ENCODE measurements around the gene ZNF579. TPM values are rescaled to one million over a fixed set of nuclear protein-coding genes. Genes with fewer than 3 reads are reported as not detected.

Gene ZNF579
- total and polyA plus RNA-seq, 10 of the 15 experiments (the other 5 are each of a cell fraction or from before 2014, with no cell fraction given): 0.11 to 11.7 (median 1.5) TPM

DNA sequence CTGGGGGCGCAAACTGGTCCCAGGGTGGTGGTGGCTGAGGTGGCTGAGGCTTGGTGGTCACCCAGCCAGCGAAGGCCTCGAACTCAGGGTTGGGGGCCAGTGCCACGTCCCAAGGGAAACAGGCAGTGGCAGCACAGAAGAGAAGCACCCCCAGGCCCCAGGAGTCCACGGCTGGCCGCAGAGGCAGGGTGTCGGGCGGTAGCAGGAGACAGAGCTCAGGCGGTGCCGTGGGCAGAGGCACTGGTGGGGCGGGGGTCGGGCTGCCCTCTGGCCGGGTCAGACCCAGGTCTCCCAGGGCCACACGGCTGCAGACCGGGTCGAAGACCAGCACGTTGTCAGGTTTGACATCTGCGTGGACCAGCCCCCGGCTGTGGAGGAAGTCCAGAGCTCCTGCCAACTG lies 39.6 kb downstream of the ZNF579 start:
- no peak for FAIRE-seq
- Histone ChIP-seq H3K27me3 (replicated peaks in 1 of 2; ENCODE audit: control insufficient read depth in 2 of 2, insufficient read depth in 2 of 2, low read length in 1 of 2) (no peaks in the 10 kb centered on the region), H3K79me2 (ENCODE audit: control insufficient read depth, insufficient read depth, low read length) (no peaks in the 10 kb centered on the region), H3K27ac (ENCODE audit: control insufficient read depth, insufficient read depth) (no peak overlapping the region), H3K9ac (ENCODE audit: control insufficient read depth, insufficient read depth, low read length) (no peak overlapping the region), H2AFZ (ENCODE audit: control insufficient read depth, low read depth, low read length) (no peak overlapping the region), H3K4me2 (ENCODE audit: control insufficient read depth, insufficient read depth) (no peak overlapping the region), H3K4me1 (ENCODE audit: control insufficient read depth, insufficient read depth, low read length) (no peaks in the 10 kb centered on the region), H3K4me3 (no peak overlapping the region), H4K20me1 (ENCODE audit: control insufficient read depth, insufficient read depth) (no peaks in the 10 kb centered on the region), H3K36me3 (ENCODE audit: control insufficient read depth in 2 of 2, insufficient read depth in 2 of 2, low read length in 1 of 2) (no peaks in the 10 kb centered on the region), H3K9me3 (replicated peaks; ENCODE audit: control insufficient read depth, insufficient read depth, low read length) (no peaks in the 10 kb centered on the region)
- no peak for ATAC-seq
- BruUV-seq (replicated peaks): no TSS peak
- intact Hi-C loops (cut with micrococcal nuclease; ENCODE audit: unreplicated experiment) (no loop called here), in situ Hi-C loops (cut with MboI) (no loop called here)
- ChIA-PET POLR2A (no interaction called here), SMC1A (ENCODE audit: uncharacterized antibody, unreplicated experiment) (no interaction called here), CTCF (no interaction called here), RAD21 (ENCODE audit: unreplicated experiment) (no interaction called here)
- no peak for DNase-seq (ENCODE audit: low read depth, low spot score)
- WGBS (ENCODE audit: insufficient coverage, insufficient replicate concordance, low lambda C conversion rate, missing lambda C conversion rate): 37% methylated on average over 16 of the region's 19 CpGs
- TF ChIP-seq, protein P1, sequence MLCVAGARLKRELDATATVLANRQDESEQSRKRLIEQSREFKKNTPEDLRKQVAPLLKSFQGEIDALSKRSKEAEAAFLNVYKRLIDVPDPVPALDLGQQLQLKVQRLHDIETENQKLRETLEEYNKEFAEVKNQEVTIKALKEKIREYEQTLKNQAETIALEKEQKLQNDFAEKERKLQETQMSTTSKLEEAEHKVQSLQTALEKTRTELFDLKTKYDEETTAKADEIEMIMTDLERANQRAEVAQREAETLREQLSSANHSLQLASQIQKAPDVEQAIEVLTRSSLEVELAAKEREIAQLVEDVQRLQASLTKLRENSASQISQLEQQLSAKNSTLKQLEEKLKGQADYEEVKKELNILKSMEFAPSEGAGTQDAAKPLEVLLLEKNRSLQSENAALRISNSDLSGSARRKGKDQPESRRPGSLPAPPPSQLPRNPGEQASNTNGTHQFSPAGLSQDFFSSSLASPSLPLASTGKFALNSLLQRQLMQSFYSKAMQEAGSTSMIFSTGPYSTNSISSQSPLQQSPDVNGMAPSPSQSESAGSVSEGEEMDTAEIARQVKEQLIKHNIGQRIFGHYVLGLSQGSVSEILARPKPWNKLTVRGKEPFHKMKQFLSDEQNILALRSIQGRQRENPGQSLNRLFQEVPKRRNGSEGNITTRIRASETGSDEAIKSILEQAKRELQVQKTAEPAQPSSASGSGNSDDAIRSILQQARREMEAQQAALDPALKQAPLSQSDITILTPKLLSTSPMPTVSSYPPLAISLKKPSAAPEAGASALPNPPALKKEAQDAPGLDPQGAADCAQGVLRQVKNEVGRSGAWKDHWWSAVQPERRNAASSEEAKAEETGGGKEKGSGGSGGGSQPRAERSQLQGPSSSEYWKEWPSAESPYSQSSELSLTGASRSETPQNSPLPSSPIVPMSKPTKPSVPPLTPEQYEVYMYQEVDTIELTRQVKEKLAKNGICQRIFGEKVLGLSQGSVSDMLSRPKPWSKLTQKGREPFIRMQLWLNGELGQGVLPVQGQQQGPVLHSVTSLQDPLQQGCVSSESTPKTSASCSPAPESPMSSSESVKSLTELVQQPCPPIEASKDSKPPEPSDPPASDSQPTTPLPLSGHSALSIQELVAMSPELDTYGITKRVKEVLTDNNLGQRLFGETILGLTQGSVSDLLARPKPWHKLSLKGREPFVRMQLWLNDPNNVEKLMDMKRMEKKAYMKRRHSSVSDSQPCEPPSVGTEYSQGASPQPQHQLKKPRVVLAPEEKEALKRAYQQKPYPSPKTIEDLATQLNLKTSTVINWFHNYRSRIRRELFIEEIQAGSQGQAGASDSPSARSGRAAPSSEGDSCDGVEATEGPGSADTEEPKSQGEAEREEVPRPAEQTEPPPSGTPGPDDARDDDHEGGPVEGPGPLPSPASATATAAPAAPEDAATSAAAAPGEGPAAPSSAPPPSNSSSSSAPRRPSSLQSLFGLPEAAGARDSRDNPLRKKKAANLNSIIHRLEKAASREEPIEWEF (IDR thresholded peaks at IDR 0.05; ENCODE audit: insufficient replicate concordance, low read depth, low read length): no peak
- TF ChIP-seq, protein P2, sequence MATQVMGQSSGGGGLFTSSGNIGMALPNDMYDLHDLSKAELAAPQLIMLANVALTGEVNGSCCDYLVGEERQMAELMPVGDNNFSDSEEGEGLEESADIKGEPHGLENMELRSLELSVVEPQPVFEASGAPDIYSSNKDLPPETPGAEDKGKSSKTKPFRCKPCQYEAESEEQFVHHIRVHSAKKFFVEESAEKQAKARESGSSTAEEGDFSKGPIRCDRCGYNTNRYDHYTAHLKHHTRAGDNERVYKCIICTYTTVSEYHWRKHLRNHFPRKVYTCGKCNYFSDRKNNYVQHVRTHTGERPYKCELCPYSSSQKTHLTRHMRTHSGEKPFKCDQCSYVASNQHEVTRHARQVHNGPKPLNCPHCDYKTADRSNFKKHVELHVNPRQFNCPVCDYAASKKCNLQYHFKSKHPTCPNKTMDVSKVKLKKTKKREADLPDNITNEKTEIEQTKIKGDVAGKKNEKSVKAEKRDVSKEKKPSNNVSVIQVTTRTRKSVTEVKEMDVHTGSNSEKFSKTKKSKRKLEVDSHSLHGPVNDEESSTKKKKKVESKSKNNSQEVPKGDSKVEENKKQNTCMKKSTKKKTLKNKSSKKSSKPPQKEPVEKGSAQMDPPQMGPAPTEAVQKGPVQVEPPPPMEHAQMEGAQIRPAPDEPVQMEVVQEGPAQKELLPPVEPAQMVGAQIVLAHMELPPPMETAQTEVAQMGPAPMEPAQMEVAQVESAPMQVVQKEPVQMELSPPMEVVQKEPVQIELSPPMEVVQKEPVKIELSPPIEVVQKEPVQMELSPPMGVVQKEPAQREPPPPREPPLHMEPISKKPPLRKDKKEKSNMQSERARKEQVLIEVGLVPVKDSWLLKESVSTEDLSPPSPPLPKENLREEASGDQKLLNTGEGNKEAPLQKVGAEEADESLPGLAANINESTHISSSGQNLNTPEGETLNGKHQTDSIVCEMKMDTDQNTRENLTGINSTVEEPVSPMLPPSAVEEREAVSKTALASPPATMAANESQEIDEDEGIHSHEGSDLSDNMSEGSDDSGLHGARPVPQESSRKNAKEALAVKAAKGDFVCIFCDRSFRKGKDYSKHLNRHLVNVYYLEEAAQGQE (IDR thresholded peaks at IDR 0.05; ENCODE audit: low read depth, low read length): no peak
- TF ChIP-seq CHD2 (IDR thresholded peaks at IDR 0.05; ENCODE audit: borderline replicate concordance, low read depth, low read length) (no peak), FOXK2 (IDR thresholded peaks at IDR 0.05) (no peak), BCL11A (IDR thresholded peaks at IDR 0.05; ENCODE audit: low read depth, low read length) (no peak), MTA2 (IDR thresholded peaks at IDR 0.05; ENCODE audit: low read depth) (no peak), RCOR1 (conservative IDR thresholded peaks at IDR 0.05; ENCODE audit: low read depth, low read length) (no peak), HDGF (IDR thresholded peaks at IDR 0.05) (no peak), POLR2AphosphoS2 (IDR thresholded peaks at IDR 0.05; ENCODE audit: low read depth, low read length) (no peak), PAX8 (IDR thresholded peaks at IDR 0.05) (no peak), MEF2B (IDR thresholded peaks at IDR 0.05; ENCODE audit: partially characterized antibody, poor library complexity, severe bottlenecking) (no peak), CEBPB (IDR thresholded peaks at IDR 0.05; ENCODE audit: borderline replicate concordance in 1 of 2, low read depth in 2 of 2, low read length in 2 of 2) (no peak), KAT2A (conservative IDR thresholded peaks at IDR 0.05; ENCODE audit: control insufficient read depth, low read depth, low read length) (no peak), MYC (IDR thresholded peaks at IDR 0.05; ENCODE audit: insufficient read depth, insufficient read length, insufficient replicate concordance, low read length, severe bottlenecking) (no peak), NFYB (IDR thresholded peaks at IDR 0.05; ENCODE audit: insufficient read depth, low read depth, low read length) (no peak)
- TF ChIP-seq, protein P3, sequence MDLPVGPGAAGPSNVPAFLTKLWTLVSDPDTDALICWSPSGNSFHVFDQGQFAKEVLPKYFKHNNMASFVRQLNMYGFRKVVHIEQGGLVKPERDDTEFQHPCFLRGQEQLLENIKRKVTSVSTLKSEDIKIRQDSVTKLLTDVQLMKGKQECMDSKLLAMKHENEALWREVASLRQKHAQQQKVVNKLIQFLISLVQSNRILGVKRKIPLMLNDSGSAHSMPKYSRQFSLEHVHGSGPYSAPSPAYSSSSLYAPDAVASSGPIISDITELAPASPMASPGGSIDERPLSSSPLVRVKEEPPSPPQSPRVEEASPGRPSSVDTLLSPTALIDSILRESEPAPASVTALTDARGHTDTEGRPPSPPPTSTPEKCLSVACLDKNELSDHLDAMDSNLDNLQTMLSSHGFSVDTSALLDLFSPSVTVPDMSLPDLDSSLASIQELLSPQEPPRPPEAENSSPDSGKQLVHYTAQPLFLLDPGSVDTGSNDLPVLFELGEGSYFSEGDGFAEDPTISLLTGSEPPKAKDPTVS (IDR thresholded peaks at IDR 0.05; ENCODE audit: low read depth, low read length): no peak
